CD14-positive monocyte (primary cell): ENCODE measurements around the gene ENO2. TPM values are rescaled to one million over a fixed set of nuclear protein-coding genes. Genes with fewer than 3 reads are reported as not detected.

Source experiments
- DNase-seq, 3 donors: peaks; one replicate each; pipeline ENCODE4 v3.0.0-alpha.2; 2011 to 2022
- H2AFZ ChIP-seq: 2 replicates; pipeline ENCODE4 v1.6.0; 2012; ENCODE audit warnings: mild to moderate bottlenecking, low read depth, low read length, inconsistent platforms; ENCODE audit not compliant: insufficient read depth, poor library complexity, severe bottlenecking
- H3K27ac ChIP-seq, 2 donors: 1 replicate in 1 of 2; 2 replicates in 1 of 2; pipeline ENCODE4 v1.5.1; 2012 to 2013; ENCODE audit warnings: low read length in 2 of 2, control low read depth in 1 of 2, inconsistent platforms in 1 of 2, low read depth in 1 of 2, mild to moderate bottlenecking in 1 of 2
- H3K27me3 ChIP-seq, 2 donors: one replicate each; pipeline versions ENCODE4 v1.6.0 to v1.6.1; 2011 to 2013; ENCODE audit warnings: low read length in 2 of 2; ENCODE audit not compliant: control insufficient read depth in 2 of 2, insufficient read depth in 2 of 2
- H3K36me3 ChIP-seq, 2 donors: replicated peaks in 1 of 2; 1 replicate in 1 of 2; 2 replicates in 1 of 2; pipeline versions ENCODE4 v1.5.1 to v1.6.1; 2012 to 2013; ENCODE audit warnings: low read length in 2 of 2, control low read depth in 1 of 2, inconsistent platforms in 1 of 2, mild to moderate bottlenecking in 1 of 2; ENCODE audit not compliant: insufficient read depth in 2 of 2, control insufficient read depth in 1 of 2
- H3K4me1 ChIP-seq, 2 donors: 1 replicate in 1 of 2; 2 replicates in 1 of 2; pipeline versions ENCODE4 v1.5.1 to v1.6.1; 2012 to 2013; ENCODE audit warnings: low read length in 2 of 2, control low read depth in 1 of 2, inconsistent platforms in 1 of 2, mild to moderate bottlenecking in 1 of 2, moderate library complexity in 1 of 2; ENCODE audit not compliant: insufficient read depth in 2 of 2, control insufficient read depth in 1 of 2
- H3K4me2 ChIP-seq: replicated peaks from 2 replicates; pipeline ENCODE3; 2012; ENCODE audit warnings: low read length, moderate library complexity, mild to moderate bottlenecking; ENCODE audit not compliant: poor library complexity, severe bottlenecking; ENCODE audit errors: extremely low read depth
- H3K4me3 ChIP-seq, 3 experiments: fragments of 200-600 bp in 1 of 3; sonication (generic) in 1 of 3; replicated peaks in 1 of 3; 1 replicate in 2 of 3; 2 replicates in 1 of 3; pipeline ENCODE4 v1.5.1; 2011 to 2013; ENCODE audit warnings: low read length in 3 of 3, mild to moderate bottlenecking in 3 of 3, control low read depth in 2 of 3, low read depth in 2 of 3, inconsistent platforms in 1 of 3, moderate library complexity in 1 of 3
- H3K79me2 ChIP-seq: 2 replicates; pipeline ENCODE4 v1.6.0; 2012; ENCODE audit warnings: mild to moderate bottlenecking, control low read depth, inconsistent platforms, low read length, moderate library complexity; ENCODE audit not compliant: insufficient read depth
- H3K9ac ChIP-seq: 2 replicates; pipeline ENCODE4 v1.6.0; 2017; ENCODE audit warnings: low read length, mild to moderate bottlenecking; ENCODE audit not compliant: insufficient read depth, poor library complexity, severe bottlenecking
- H3K9me3 ChIP-seq, 2 donors: replicated peaks in 1 of 2; 1 replicate in 1 of 2; 2 replicates in 1 of 2; pipeline versions ENCODE4 v1.5.1 to v1.6.1; 2012 to 2013; ENCODE audit warnings: low read length in 2 of 2, control low read depth in 1 of 2; ENCODE audit not compliant: control insufficient read depth in 1 of 2, insufficient read depth in 1 of 2
- H4K20me1 ChIP-seq: 2 replicates; pipeline ENCODE4 v1.6.0; 2012; ENCODE audit warnings: mild to moderate bottlenecking, low read length, control low read depth, moderate library complexity; ENCODE audit not compliant: insufficient read depth
- H3K27ac Mint-ChIP-seq, 7 donors: one replicate each; pipeline ENCODE4 v1.8.0; 2020; ENCODE audit warnings: mild to moderate bottlenecking in 7 of 7, mixed read lengths in 7 of 7, moderate library complexity in 6 of 7, inconsistent platforms in 2 of 7
- H3K27me3 Mint-ChIP-seq, 3 donors: one replicate each; pipeline ENCODE4 v1.8.0; 2021 to 2022; ENCODE audit warnings: low read depth in 3 of 3, mild to moderate bottlenecking in 3 of 3, mixed read lengths in 3 of 3, moderate library complexity in 3 of 3, inconsistent platforms in 1 of 3
- H3K36me3 Mint-ChIP-seq, 2 donors: one replicate each; pipeline ENCODE4 v1.8.0; 2020; ENCODE audit warnings: mixed read lengths in 2 of 2, inconsistent platforms in 1 of 2, mild to moderate bottlenecking in 1 of 2
- H3K4me1 Mint-ChIP-seq: one replicate; pipeline ENCODE4 v1.8.0; 2020; ENCODE audit warnings: mild to moderate bottlenecking, mixed read lengths
- H3K4me3 Mint-ChIP-seq, 2 donors: one replicate each; pipeline ENCODE4 v1.8.0; 2020; ENCODE audit warnings: mild to moderate bottlenecking in 2 of 2, mixed read lengths in 2 of 2, moderate library complexity in 1 of 2
- H3K9me3 Mint-ChIP-seq, 7 donors: one replicate each; pipeline ENCODE4 v1.8.0; 2020 to 2022; ENCODE audit warnings: mixed read lengths in 7 of 7, mild to moderate bottlenecking in 6 of 7, moderate library complexity in 6 of 7, inconsistent platforms in 2 of 7
- WGBS: methylation state at CpG from one replicate; pipeline ENCODE4 v1.1.5; 2013; ENCODE audit warnings: missing lambda C conversion rate; ENCODE audit not compliant: insufficient coverage; 5-methylcytosine and 5-hydroxymethylcytosine counted together
- intact Hi-C, 2 donors: fragments of 100-400 bp; cut with micrococcal nuclease; formaldehyde crosslinking; loops; one replicate each; pipeline versions ENCODE4 v1.15.0 to v1.15.1; 2023
- polyA plus RNA-seq, 3 donors: library from polyadenylated mRNA; depleted of rRNA in 1 of 3; unstranded in 2 of 3; stranded (reverse) in 1 of 3; fragments of 300-500 nt in 2 of 3; fragments of >200 nt in 1 of 3; fragmentation: Illumina TruSeq in 2 of 3; gene quantifications; 1 replicate in 2 of 3; 2 replicates in 1 of 3; pipeline ENCODE4 v1.2.3, GENCODE V29; 2012 to 2021
- TF ChIP-seq, protein P1 (sequence below): fragments of 200-600 bp; IDR thresholded peaks from one replicate; pipeline ENCODE4 v1.8.0; 2022; ENCODE audit warnings: antibody characterized with exemption, mild to moderate bottlenecking

Gene ENO2
- polyA plus RNA-seq, 3 donors = 0.09 to 0.43 (median 0.19) TPM

- peak overlapping the region; percentile 55 for H3K9ac ChIP-seq
- no peaks in the 10 kb centered on the region for H3K9me3 ChIP-seq
- peaks cover 49% of the 10 kb centered on the region for H3K79me2 ChIP-seq
- H3K4me1 Mint-ChIP-seq = peaks cover 92% of the 10 kb centered on the region
- peaks cover 52 to 69% of the 10 kb centered on the region in 2 donors for H3K36me3 Mint-ChIP-seq
- peaks cover 0 to 7% (median 0%) of the 10 kb centered on the region in 3 donors for H3K27me3 Mint-ChIP-seq
- peaks cover 88 to 96% of the 10 kb centered on the region in 2 donors for H3K4me1 ChIP-seq
- no peaks in the 10 kb centered on the region for H3K27me3 ChIP-seq
- intact Hi-C loops = loop anchor here (1.0 to 5.0 kb wide), 3 partner anchors 7 to 88 kb away; partner anchors contain the start of genes C12orf57 (in 1 of the 2) and SPSB2 (in 1 of the 2)
- 70% methylated on average over 10 of the region's 13 CpGs for WGBS
- H3K4me3 Mint-ChIP-seq = peak overlapping the region; percentile 65 to 77
- H3K4me3 ChIP-seq = peak overlapping the region in 1 of 3 experiments; percentile 98
- peak overlapping the region; percentile 92 for H3K4me2 ChIP-seq
- peak; percentile 51 to 68 (median 60) for DNase-seq
- H3K9me3 Mint-ChIP-seq = peaks cover 0 to 2% (median 0%) of the 10 kb centered on the region in 7 donors
- TF ChIP-seq, protein P1, sequence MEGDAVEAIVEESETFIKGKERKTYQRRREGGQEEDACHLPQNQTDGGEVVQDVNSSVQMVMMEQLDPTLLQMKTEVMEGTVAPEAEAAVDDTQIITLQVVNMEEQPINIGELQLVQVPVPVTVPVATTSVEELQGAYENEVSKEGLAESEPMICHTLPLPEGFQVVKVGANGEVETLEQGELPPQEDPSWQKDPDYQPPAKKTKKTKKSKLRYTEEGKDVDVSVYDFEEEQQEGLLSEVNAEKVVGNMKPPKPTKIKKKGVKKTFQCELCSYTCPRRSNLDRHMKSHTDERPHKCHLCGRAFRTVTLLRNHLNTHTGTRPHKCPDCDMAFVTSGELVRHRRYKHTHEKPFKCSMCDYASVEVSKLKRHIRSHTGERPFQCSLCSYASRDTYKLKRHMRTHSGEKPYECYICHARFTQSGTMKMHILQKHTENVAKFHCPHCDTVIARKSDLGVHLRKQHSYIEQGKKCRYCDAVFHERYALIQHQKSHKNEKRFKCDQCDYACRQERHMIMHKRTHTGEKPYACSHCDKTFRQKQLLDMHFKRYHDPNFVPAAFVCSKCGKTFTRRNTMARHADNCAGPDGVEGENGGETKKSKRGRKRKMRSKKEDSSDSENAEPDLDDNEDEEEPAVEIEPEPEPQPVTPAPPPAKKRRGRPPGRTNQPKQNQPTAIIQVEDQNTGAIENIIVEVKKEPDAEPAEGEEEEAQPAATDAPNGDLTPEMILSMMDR = peak; percentile 43
- H4K20me1 ChIP-seq = peaks cover 69% of the 10 kb centered on the region
- peak overlapping the region; percentile 93 to 99 (median 96) for H3K27ac Mint-ChIP-seq
- H3K36me3 ChIP-seq = peaks cover 51 to 52% of the 10 kb centered on the region in 2 donors
- H2AFZ ChIP-seq = no peak overlapping the region
- peak overlapping the region; percentile 87 to 95 for H3K27ac ChIP-seq
These were observed 46.4 kb downstream of the ENO2 start for GRCh38 chr12:6960593-6961277.

- peak overlapping the region; percentile 65 to 77 for H3K4me3 Mint-ChIP-seq
- H3K4me2 ChIP-seq = peak overlapping the region; percentile 92
- intact Hi-C loops = loop anchor here (1.0 to 5.0 kb wide), 3 partner anchors 8 to 89 kb away; partner anchors contain the start of genes C12orf57 (in 1 of the 2) and SPSB2 (in 1 of the 2)
- H3K4me1 Mint-ChIP-seq = peaks cover 86% of the 10 kb centered on the region
- peaks cover 63% of the 10 kb centered on the region for H4K20me1 ChIP-seq
- H3K27me3 Mint-ChIP-seq = peaks cover 0 to 7% (median 0%) of the 10 kb centered on the region in 3 donors
- no peaks in the 10 kb centered on the region for H3K27me3 ChIP-seq
- H3K9ac ChIP-seq = peak overlapping the region; percentile 55
- peak overlapping the region in 1 of 3 experiments; percentile 98 for H3K4me3 ChIP-seq
- peaks cover 0 to 2% (median 0%) of the 10 kb centered on the region in 7 donors for H3K9me3 Mint-ChIP-seq
- H3K4me1 ChIP-seq = peaks cover 83 to 90% of the 10 kb centered on the region in 2 donors
- H3K36me3 ChIP-seq = peaks cover 50 to 52% of the 10 kb centered on the region in 2 donors
- peaks cover 43% of the 10 kb centered on the region for H3K79me2 ChIP-seq
- peak; percentile 93 to 96 (median 93) for DNase-seq
- peak overlapping the region; percentile 87 to 95 for H3K27ac ChIP-seq
- no peaks in the 10 kb centered on the region for H3K9me3 ChIP-seq
- TF ChIP-seq, protein P1 = no peak
- H3K27ac Mint-ChIP-seq = peak overlapping the region; percentile 93 to 99 (median 96)
- H2AFZ ChIP-seq = no peak overlapping the region
- WGBS = 25% methylated on average over 18 of the region's 24 CpGs
- H3K36me3 Mint-ChIP-seq = peaks cover 52 to 69% of the 10 kb centered on the region in 2 donors
These were observed 46.9 kb downstream of the ENO2 start for GRCh38 chr12:6961278-6961694.
